Testis (tissue), 3 donors: ENCODE data around the gene ZBTB7B. TPM values are rescaled to one million over a fixed set of nuclear protein-coding genes. Genes with fewer than 3 reads are reported as not detected.
A peak's percentile ranks its signal among the peaks of the same experiment; 100 is the strongest.
"Not testable (repeated sequence)": the region's sequence is repeated elsewhere in the genome, so short reads cannot be mapped to it uniquely, and the experiment has no call there.

Experiments used
- DNase-seq: peaks from one replicate; pipeline ENCODE4 v3.0.0-alpha.2; 2019
- H3K27ac ChIP-seq, 2 donors: fragments of 200-600 bp; sonication (generic); one replicate each; pipeline ENCODE4 v1.5.1; 2019
- H3K27me3 ChIP-seq: fragments of 200-600 bp; sonication (generic); one replicate; pipeline ENCODE4 v1.5.1; 2019
- H3K36me3 ChIP-seq: fragments of 200-600 bp; sonication (generic); one replicate; pipeline ENCODE4 v1.5.1; 2017; ENCODE audit warnings: low read depth; ENCODE audit errors: missing control alignments
- H3K4me1 ChIP-seq: fragments of 200-600 bp; sonication (generic); one replicate; pipeline ENCODE4 v1.5.1; 2019
- H3K4me3 ChIP-seq, 2 donors: fragments of 200-600 bp; sonication (generic); one replicate each; pipeline ENCODE4 v1.5.1; 2017 to 2019
- H3K9me3 ChIP-seq: fragments of 200-600 bp; sonication (generic); one replicate; pipeline ENCODE4 v1.5.1; 2017
- CTCF ChIP-seq, 3 experiments: fragments of 450-650 bp in 2 of 3; fragments of 200-600 bp in 1 of 3; sonication (generic) in 1 of 3; IDR thresholded peaks; one replicate each; pipeline ENCODE4 v1.5.1; 2016 to 2019; ENCODE audit warnings: antibody characterized with exemption in 3 of 3, mild to moderate bottlenecking in 2 of 3, moderate library complexity in 1 of 3
- POLR2A ChIP-seq: fragments of 450-650 bp; IDR thresholded peaks from one replicate; pipeline ENCODE4 v1.6.1; 2017; ENCODE audit warnings: antibody characterized with exemption, mild to moderate bottlenecking, moderate library complexity
- WGBS, 2 donors: methylation state at CpG; one replicate each; pipeline ENCODE4 v1.1.5; 2018; 5-methylcytosine and 5-hydroxymethylcytosine counted together
- intact Hi-C: fragments of 100-400 bp; cut with DNase I; formaldehyde crosslinking; loops from one replicate; pipeline ENCODE4 v1.15.1; 2023; ENCODE audit warnings: low total_unique reads
- polyA plus RNA-seq: library from polyadenylated mRNA; stranded (reverse); fragments of 350-450 nt; fragmentation: Illumina TruSeq; extraction: RNeasy Lipid Tissue Mini Kit (QIAGEN cat#74804); gene quantifications from one replicate; pipeline ENCODE4 v1.2.3, GENCODE V29; 2014; ENCODE audit warnings: low read depth, low replicate concordance; ENCODE audit not compliant: insufficient read depth
- total RNA-seq, 2 donors: library from RNA; depleted of rRNA; stranded (reverse); fragments of >200 nt; gene quantifications; one replicate each; pipeline ENCODE4 v1.2.3, GENCODE V29; 2016

ZBTB7B gene
- total and polyA plus RNA-seq, 3 donors from 2014 or later: 18.6 to 22.4 (median 21.1) TPM

- H3K27ac ChIP-seq: peak overlapping the region; percentile 98 to 99
- H3K36me3 ChIP-seq: no peaks in the 10 kb centered on the region
- 3 to 4% methylated on average over 33 to 37 of the region's 37 CpGs for WGBS, 2 donors
- H3K27me3 ChIP-seq: no peaks in the 10 kb centered on the region
- TF ChIP-seq POLR2A (peak; percentile 8), CTCF (IDR thresholded peaks at IDR 0.05) (peak in 2 of 3 experiments; percentile 17 to 19)
- DNase-seq: peak; percentile 98
- peak overlapping the region; percentile 78 to 86 for H3K4me3 ChIP-seq
- intact Hi-C loops: no loop called here
- H3K9me3 ChIP-seq: no peaks in the 10 kb centered on the region
- H3K4me1 ChIP-seq: peaks cover 49% of the 10 kb centered on the region
Observed at GRCh38 chr1:154973344-154974101, 29.1 kb upstream of the ZBTB7B start.

- Histone ChIP-seq H3K27ac (peak within 1 kb of the TSS; percentile 98 to 99), H3K9me3 (no peaks in the 10 kb centered on the region), H3K27me3 (no peaks in the 10 kb centered on the region), H3K36me3 (no peaks in the 10 kb centered on the region), H3K4me3 (peak within 1 kb of the TSS; percentile 78 to 86), H3K4me1 (peaks cover 46% of the 10 kb centered on the region)
- TF ChIP-seq POLR2A: peak; percentile 9
- no peak for TF ChIP-seq CTCF (IDR thresholded peaks at IDR 0.05)
- peak; percentile 99 for DNase-seq
- WGBS, 2 donors: 0 to 1% methylated on average over 33 to 47 of the region's 47 CpGs
- intact Hi-C loops: no loop called here
Observed at GRCh38 chr1:154974102-154974807, 28.3 kb upstream of the ZBTB7B start, which contains the start of gene CKS1B. Gene CKS1B (plus strand): TSS chr1:154974681. CDS start chr1:154974746, 65 bp downstream.

DNA sequence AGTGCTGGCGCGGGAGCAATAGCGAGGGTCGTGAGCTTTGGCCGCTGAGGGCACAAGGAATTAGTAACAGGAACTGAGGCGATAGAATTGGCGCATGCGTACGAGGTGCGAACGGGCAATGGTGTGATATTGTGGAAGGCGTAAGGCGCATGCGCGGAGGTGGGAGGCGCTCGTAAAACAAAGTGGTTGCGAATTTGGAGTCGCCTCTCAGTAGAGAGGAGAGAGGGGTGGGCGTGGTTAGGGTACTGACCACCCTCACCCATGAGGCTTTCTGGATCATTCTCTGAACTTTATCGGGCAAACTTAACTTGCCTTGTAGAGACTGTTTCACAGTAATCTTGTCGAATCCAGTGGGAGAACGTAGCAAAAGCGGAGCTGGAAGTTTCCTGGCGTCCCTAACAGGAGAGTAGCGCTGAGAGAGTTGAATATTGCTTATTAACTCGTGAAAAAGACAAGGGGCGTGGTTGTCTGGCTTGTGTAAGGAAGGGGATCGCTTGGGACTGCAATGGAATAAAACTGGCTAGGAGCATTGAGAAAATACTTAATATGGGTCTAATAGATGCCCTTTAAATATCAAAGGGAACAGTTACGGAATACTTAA, 27.7 kb upstream of the ZBTB7B start:
- peak; percentile 34 for TF ChIP-seq POLR2A
- no peak for TF ChIP-seq CTCF (IDR thresholded peaks at IDR 0.05)
- WGBS, 2 donors: 0% methylated on average over 30 of the region's 30 CpGs

GRCh38 chr1:154975409-154976059, 27.1 kb upstream of the ZBTB7B start:
- Histone ChIP-seq H3K27ac (peak overlapping the region; percentile 98 to 99), H3K27me3 (no peaks in the 10 kb centered on the region), H3K36me3 (no peaks in the 10 kb centered on the region), H3K4me3 (peak overlapping the region; percentile 78 to 86), H3K4me1 (peaks cover 33% of the 10 kb centered on the region), H3K9me3 (no peaks in the 10 kb centered on the region)
- DNase-seq: peak; percentile 71
- 0 to 1% methylated on average over 24 of the region's 24 CpGs for WGBS, 2 donors
- TF ChIP-seq POLR2A: no peak
- no peak for TF ChIP-seq CTCF (IDR thresholded peaks at IDR 0.05)
- intact Hi-C loops: no loop called here

More for the DNA sequence above, 27.7 kb upstream of the ZBTB7B start:
- H3K4me3 ChIP-seq: peak overlapping the region; percentile 78 to 86
- H3K27me3 ChIP-seq: no peaks in the 10 kb centered on the region
- no peaks in the 10 kb centered on the region for H3K9me3 ChIP-seq
- H3K27ac ChIP-seq: peak overlapping the region; percentile 98 to 99
- H3K36me3 ChIP-seq: no peaks in the 10 kb centered on the region
- intact Hi-C loops: no loop called here
- peak; percentile 95 for DNase-seq
- peaks cover 39% of the 10 kb centered on the region for H3K4me1 ChIP-seq

DNA sequence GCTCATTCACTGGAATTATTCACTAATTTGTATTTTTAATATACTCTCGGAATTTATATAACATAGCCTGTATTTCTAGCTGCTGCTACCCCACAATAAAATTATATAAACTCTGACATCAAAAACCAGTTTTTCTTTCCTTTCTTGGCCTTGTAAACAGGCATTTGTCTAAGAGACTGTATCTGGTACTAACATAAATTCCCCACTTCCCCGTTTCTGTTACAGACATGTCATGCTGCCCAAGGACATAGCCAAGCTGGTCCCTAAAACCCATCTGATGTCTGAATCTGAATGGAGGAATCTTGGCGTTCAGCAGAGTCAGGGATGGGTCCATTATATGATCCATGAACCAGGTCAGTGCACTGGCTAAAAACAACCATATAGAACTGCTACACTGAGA, 24.8 kb upstream of the ZBTB7B start:
- H3K9me3 ChIP-seq, H3K36me3 ChIP-seq, H3K27ac ChIP-seq, DNase-seq, H3K27me3 ChIP-seq, intact Hi-C loops, H3K4me3 ChIP-seq: not testable (repeated sequence)
- 71 to 73% methylated on average over 3 of the region's 3 CpGs for WGBS, 2 donors
- H3K4me1 ChIP-seq: peaks cover 17% of the 10 kb centered on the region
